Upper lobe of left lung (tissue), 4 donors: Measurements from ENCODE around the gene KCNMB1.

Source experiments
- POLR2A ChIP-seq, 4 donors: fragments of 450-650 bp; IDR thresholded peaks; one replicate each; pipeline ENCODE4 v1.5.1; 2016 to 2017; ENCODE audit warnings: antibody characterized with exemption in 4 of 4, mild to moderate bottlenecking in 2 of 4
- POLR2AphosphoS5 ChIP-seq, 2 donors: sonication (generic); formaldehyde crosslinking; IDR thresholded peaks; one replicate each; pipeline ENCODE4 v1.5.1; 2017; ENCODE audit warnings: antibody characterized with exemption in 2 of 2
- TF ChIP-seq, protein P1 (sequence below), 6 experiments: fragments of 450-650 bp in 4 of 6; fragments of 200-600 bp in 2 of 6; sonication (generic) in 2 of 6; IDR thresholded peaks; one replicate each; pipeline ENCODE4 v1.5.1; 2016 to 2019; ENCODE audit warnings: antibody characterized with exemption in 6 of 6

GRCh38 chr5:170397059-170397458 lies 7.9 kb upstream of the KCNMB1 start:
- TF ChIP-seq POLR2AphosphoS5 (IDR thresholded peaks at IDR 0.05) (no peak), POLR2A (IDR thresholded peaks at IDR 0.05) (no peak)
- TF ChIP-seq, protein P1, sequence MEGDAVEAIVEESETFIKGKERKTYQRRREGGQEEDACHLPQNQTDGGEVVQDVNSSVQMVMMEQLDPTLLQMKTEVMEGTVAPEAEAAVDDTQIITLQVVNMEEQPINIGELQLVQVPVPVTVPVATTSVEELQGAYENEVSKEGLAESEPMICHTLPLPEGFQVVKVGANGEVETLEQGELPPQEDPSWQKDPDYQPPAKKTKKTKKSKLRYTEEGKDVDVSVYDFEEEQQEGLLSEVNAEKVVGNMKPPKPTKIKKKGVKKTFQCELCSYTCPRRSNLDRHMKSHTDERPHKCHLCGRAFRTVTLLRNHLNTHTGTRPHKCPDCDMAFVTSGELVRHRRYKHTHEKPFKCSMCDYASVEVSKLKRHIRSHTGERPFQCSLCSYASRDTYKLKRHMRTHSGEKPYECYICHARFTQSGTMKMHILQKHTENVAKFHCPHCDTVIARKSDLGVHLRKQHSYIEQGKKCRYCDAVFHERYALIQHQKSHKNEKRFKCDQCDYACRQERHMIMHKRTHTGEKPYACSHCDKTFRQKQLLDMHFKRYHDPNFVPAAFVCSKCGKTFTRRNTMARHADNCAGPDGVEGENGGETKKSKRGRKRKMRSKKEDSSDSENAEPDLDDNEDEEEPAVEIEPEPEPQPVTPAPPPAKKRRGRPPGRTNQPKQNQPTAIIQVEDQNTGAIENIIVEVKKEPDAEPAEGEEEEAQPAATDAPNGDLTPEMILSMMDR (IDR thresholded peaks at IDR 0.05) = no peak
